Inferior parietal cortex (tissue), 1 donor: ENCODE data around the gene SYTL2.
A peak's percentile ranks its signal among the peaks of the same experiment; 100 is the strongest.
"Not testable (repeated sequence)": the region's sequence is repeated elsewhere in the genome, so short reads cannot be mapped to it uniquely, and the experiment has no call there.

Experiments used
- DNase-seq: peaks from one replicate; pipeline ENCODE4 v3.0.0-alpha.2; 2016; ENCODE audit errors: extremely low spot score

The SYTL2 gene

GRCh38 chr11:85810871-85811611 is at the start of gene SYTL2:
SYTL2 (minus strand) TSS chr11:85811141; CDS start chr11:85757725, 53,416 bp downstream.
- DNase-seq = peak; percentile 53

GRCh38 chr11:85859541-85859940 is 48.6 kb upstream of the SYTL2 start:
- not testable (repeated sequence) for DNase-seq

GRCh38 chr11:85857098-85857497 is 46.2 kb upstream of the SYTL2 start:
- no peak for DNase-seq

- DNase-seq = peak; percentile 12
Measured at GRCh38 chr11:85855341-85855656, 44.4 kb upstream of the SYTL2 start, which contains the start of gene CCDC83. CCDC83 (plus strand) TSS chr11:85855383; CDS start chr11:85865124, 9,741 bp downstream.

- DNase-seq = peak; percentile 92
Measured at GRCh38 chr11:85854557-85855340, 43.8 kb upstream of the SYTL2 start.

GRCh38 chr11:85854212-85854556 is 43.2 kb upstream of the SYTL2 start:
- DNase-seq = no peak

- not testable (repeated sequence) for DNase-seq
Measured at GRCh38 chr11:85853541-85853940, 42.6 kb upstream of the SYTL2 start.

- not testable (repeated sequence) for DNase-seq
Measured at GRCh38 chr11:85852754-85853153, 41.8 kb upstream of the SYTL2 start.

GRCh38 chr11:85848556-85848955 is 37.6 kb upstream of the SYTL2 start:
- no peak for DNase-seq

GRCh38 chr11:85848006-85848405 is 37.1 kb upstream of the SYTL2 start:
- no peak for DNase-seq

GRCh38 chr11:85847436-85847835 is 36.5 kb upstream of the SYTL2 start:
- DNase-seq = no peak

- no peak for DNase-seq
Measured at GRCh38 chr11:85845124-85845631, 34.2 kb upstream of the SYTL2 start.

- no peak for DNase-seq
Measured at GRCh38 chr11:85844439-85845123, 33.6 kb upstream of the SYTL2 start.

GRCh38 chr11:85843929-85844328 is 33.0 kb upstream of the SYTL2 start:
- no peak for DNase-seq

- DNase-seq = not testable (repeated sequence)
Measured at GRCh38 chr11:85840932-85841331, 30.0 kb upstream of the SYTL2 start.

- DNase-seq = no peak
Measured at GRCh38 chr11:85835729-85836128, 24.8 kb upstream of the SYTL2 start.

GRCh38 chr11:85835263-85835662 is 24.3 kb upstream of the SYTL2 start:
- DNase-seq = no peak

GRCh38 chr11:85831050-85831449 is 20.1 kb upstream of the SYTL2 start:
- DNase-seq = no peak

GRCh38 chr11:85829172-85829571 is 18.2 kb upstream of the SYTL2 start:
- DNase-seq = no peak

- DNase-seq = no peak
Measured at GRCh38 chr11:85828640-85828978, 17.7 kb upstream of the SYTL2 start.

- DNase-seq = no peak
Measured at GRCh38 chr11:85827748-85828639, 17.1 kb upstream of the SYTL2 start.
